CD4-positive, alpha-beta T cell treated with Interleukin-1 beta for 1 hour (primary cell): ENCODE measurements around the gene SLC16A14.

Source experiments
- DNase-seq, 2 donors: peaks; one replicate each; pipeline ENCODE4 v3.0.0-alpha.2; 2020 to 2022

The SLC16A14 gene

GRCh38 chr2:230019742-230020141 lies 49.0 kb downstream of the SLC16A14 start:
- DNase-seq, result no peak

- no peak for DNase-seq
Observed at GRCh38 chr2:230018153-230018552, 50.6 kb downstream of the SLC16A14 start.

GRCh38 chr2:230016844-230017243 lies 51.9 kb downstream of the SLC16A14 start:
- no peak for DNase-seq

- no peak for DNase-seq
Observed at GRCh38 chr2:230012267-230012884, 56.3 kb downstream of the SLC16A14 start.

- no peak for DNase-seq
Observed at GRCh38 chr2:230011617-230012016, 57.1 kb downstream of the SLC16A14 start.

GRCh38 chr2:230010501-230010900 lies 58.2 kb downstream of the SLC16A14 start:
- no peak for DNase-seq

GRCh38 chr2:230008708-230009066 lies 60.0 kb downstream of the SLC16A14 start:
- DNase-seq, result no peak

- peak; percentile 61 to 72 for DNase-seq
Observed at GRCh38 chr2:230007931-230008707, 60.6 kb downstream of the SLC16A14 start.

- DNase-seq, result no peak
Observed at GRCh38 chr2:230000118-230000841, 68.4 kb downstream of the SLC16A14 start.

GRCh38 chr2:229997565-229997964 lies 71.2 kb downstream of the SLC16A14 start:
- no peak for DNase-seq

- no peak for DNase-seq
Observed at GRCh38 chr2:229996320-229996719, 72.4 kb downstream of the SLC16A14 start.

GRCh38 chr2:229993236-229993635 lies 75.5 kb downstream of the SLC16A14 start:
- DNase-seq, result no peak
